Osteoblast (primary cell): ENCODE measurements around the gene RSPH6A. TPM values are rescaled to one million over a fixed set of nuclear protein-coding genes. Genes with fewer than 3 reads are reported as not detected.

Experiments
- DNase-seq: peaks from one replicate; pipeline ENCODE4 v3.0.0; 2011; ENCODE audit warnings: low spot score, mixed read lengths; ENCODE audit not compliant: insufficient read length; ENCODE audit errors: missing footprints
- H2AFZ ChIP-seq: 2 replicates; pipeline ENCODE4 v1.6.0; 2011; ENCODE audit warnings: mild to moderate bottlenecking, low read length
- H3K27ac ChIP-seq: 2 replicates; pipeline ENCODE4 v1.5.1; 2011; ENCODE audit warnings: mild to moderate bottlenecking, low read depth, low read length, moderate library complexity
- H3K27me3 ChIP-seq: 2 replicates; pipeline ENCODE4 v1.6.0; 2012; ENCODE audit warnings: mild to moderate bottlenecking, control low read depth, inconsistent platforms, low read length, moderate library complexity; ENCODE audit not compliant: insufficient read depth
- H3K36me3 ChIP-seq: 2 replicates; pipeline ENCODE4 v1.5.1; 2011; ENCODE audit warnings: mild to moderate bottlenecking, low read length, control low read depth, moderate library complexity; ENCODE audit not compliant: insufficient read depth
- H3K4me1 ChIP-seq: 2 replicates; pipeline ENCODE4 v1.5.1; 2011; ENCODE audit warnings: mild to moderate bottlenecking, low read length, control low read depth, moderate library complexity; ENCODE audit not compliant: insufficient read depth
- H3K4me2 ChIP-seq: 2 replicates; pipeline ENCODE4 v1.6.0; 2011; ENCODE audit warnings: mild to moderate bottlenecking, low read length; ENCODE audit not compliant: insufficient read depth
- H3K4me3 ChIP-seq: fragments of 200-600 bp; sonication (generic); 3 replicates; pipeline ENCODE4 v1.5.1; 2012; ENCODE audit warnings: mild to moderate bottlenecking, low read length, inconsistent platforms; ENCODE audit not compliant: insufficient read depth
- H3K79me2 ChIP-seq: 2 replicates; pipeline ENCODE4 v1.6.0; 2012; ENCODE audit warnings: mild to moderate bottlenecking, low read length, control low read depth, inconsistent platforms; ENCODE audit not compliant: insufficient read depth
- H3K9me3 ChIP-seq: 2 replicates; pipeline ENCODE4 v1.5.1; 2011; ENCODE audit warnings: low read depth, low read length, control low read depth
- H4K20me1 ChIP-seq: 2 replicates; pipeline ENCODE4 v1.6.0; 2012; ENCODE audit warnings: mild to moderate bottlenecking, low read length, control low read depth; ENCODE audit not compliant: insufficient read depth
- total RNA-seq: library from RNA; depleted of rRNA; stranded (reverse); fragments of >200 nt; gene quantifications from 2 replicates; pipeline ENCODE4 v1.2.3, GENCODE V29; 2012
- TF ChIP-seq, protein P1 (sequence below): IDR thresholded peaks from 2 replicates; pipeline ENCODE4 v1.5.1; 2011; ENCODE audit warnings: mild to moderate bottlenecking, low read depth, low read length, moderate library complexity; ENCODE audit errors: extremely low read depth

Gene RSPH6A
- total RNA-seq, 1 donor = under 0.01 TPM

GRCh38 chr19:45781214-45782161 is 33.6 kb downstream of the RSPH6A start:
- no peaks in the 10 kb centered on the region for H3K27me3 ChIP-seq
- H3K4me3 ChIP-seq = peak overlapping the region; percentile 75
- no peak overlapping the region for H2AFZ ChIP-seq
- TF ChIP-seq, protein P1, sequence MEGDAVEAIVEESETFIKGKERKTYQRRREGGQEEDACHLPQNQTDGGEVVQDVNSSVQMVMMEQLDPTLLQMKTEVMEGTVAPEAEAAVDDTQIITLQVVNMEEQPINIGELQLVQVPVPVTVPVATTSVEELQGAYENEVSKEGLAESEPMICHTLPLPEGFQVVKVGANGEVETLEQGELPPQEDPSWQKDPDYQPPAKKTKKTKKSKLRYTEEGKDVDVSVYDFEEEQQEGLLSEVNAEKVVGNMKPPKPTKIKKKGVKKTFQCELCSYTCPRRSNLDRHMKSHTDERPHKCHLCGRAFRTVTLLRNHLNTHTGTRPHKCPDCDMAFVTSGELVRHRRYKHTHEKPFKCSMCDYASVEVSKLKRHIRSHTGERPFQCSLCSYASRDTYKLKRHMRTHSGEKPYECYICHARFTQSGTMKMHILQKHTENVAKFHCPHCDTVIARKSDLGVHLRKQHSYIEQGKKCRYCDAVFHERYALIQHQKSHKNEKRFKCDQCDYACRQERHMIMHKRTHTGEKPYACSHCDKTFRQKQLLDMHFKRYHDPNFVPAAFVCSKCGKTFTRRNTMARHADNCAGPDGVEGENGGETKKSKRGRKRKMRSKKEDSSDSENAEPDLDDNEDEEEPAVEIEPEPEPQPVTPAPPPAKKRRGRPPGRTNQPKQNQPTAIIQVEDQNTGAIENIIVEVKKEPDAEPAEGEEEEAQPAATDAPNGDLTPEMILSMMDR = no peak
- H4K20me1 ChIP-seq = peaks cover 42% of the 10 kb centered on the region
- peak overlapping the region; percentile 17 for H3K27ac ChIP-seq
- peaks cover 45% of the 10 kb centered on the region for H3K79me2 ChIP-seq
- H3K36me3 ChIP-seq = peaks cover 41% of the 10 kb centered on the region
- H3K9me3 ChIP-seq = no peaks in the 10 kb centered on the region
- H3K4me2 ChIP-seq = peak overlapping the region; percentile 69
- peak; percentile 93 for DNase-seq
- H3K4me1 ChIP-seq = peaks cover 32% of the 10 kb centered on the region

DNA sequence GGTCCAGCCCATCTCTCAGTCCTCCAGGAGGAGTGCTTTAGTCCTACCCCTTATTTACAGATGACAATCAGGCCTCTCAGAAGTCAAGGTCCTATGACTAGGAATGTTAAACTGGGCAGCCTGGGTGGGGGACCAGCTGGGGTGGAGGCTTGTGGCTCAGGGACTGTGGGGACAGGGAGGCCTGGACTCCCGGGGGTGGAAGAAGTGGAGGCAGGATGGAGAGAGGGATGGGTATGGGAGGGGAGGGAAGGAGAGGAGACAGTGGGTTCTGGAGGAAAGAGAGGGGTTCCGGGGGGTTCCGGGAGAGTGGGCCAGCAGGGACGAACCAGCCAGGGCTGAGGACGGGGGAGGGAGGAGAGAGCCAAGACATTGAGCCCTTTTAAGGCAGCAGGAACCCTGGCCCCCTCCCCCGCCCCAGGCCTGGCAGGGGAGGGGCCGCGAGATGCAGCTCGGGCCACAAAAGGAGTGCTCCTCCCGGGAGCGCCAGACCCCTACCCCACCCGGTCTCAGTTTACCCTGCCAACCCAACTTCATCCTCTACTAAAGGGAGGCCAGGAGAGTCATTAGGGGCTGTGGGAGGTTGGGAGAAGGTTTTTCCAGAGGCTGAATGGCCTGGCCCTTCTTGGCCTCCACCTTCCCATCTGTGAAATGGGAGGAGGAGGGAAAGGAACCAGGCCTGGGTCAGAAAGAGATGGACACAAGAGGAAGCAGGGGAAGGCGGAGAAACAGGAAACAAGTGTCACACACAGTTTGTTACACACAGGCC is 34.5 kb downstream of the RSPH6A start:
- DNase-seq = peak; percentile 87
- Histone ChIP-seq H3K9me3 (no peaks in the 10 kb centered on the region), H3K36me3 (peaks cover 36% of the 10 kb centered on the region), H3K27me3 (no peaks in the 10 kb centered on the region), H3K4me1 (peaks cover 32% of the 10 kb centered on the region), H3K79me2 (peaks cover 39% of the 10 kb centered on the region), H3K4me3 (peak overlapping the region; percentile 75), H3K27ac (no peak overlapping the region), H2AFZ (no peak overlapping the region), H4K20me1 (peaks cover 42% of the 10 kb centered on the region), H3K4me2 (peak overlapping the region; percentile 69)
- TF ChIP-seq, protein P1 = no peak

DNA sequence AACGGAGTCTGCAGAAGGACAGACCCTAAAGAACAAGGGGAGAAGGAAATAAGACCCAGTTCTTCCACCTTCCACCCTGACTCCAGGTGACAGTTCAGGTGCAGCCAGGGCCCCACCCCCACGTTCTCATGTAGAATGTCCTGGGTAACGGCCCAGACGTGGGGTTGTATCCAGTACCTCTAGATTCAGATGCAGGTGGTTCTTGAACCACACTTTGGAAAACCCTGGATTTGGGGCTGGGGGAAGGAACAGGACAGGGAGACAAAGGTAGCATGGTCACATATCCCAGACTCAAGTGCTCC is 35.0 kb downstream of the RSPH6A start:
- Histone ChIP-seq H3K27me3 (no peaks in the 10 kb centered on the region), H2AFZ (no peak overlapping the region), H3K79me2 (peaks cover 33% of the 10 kb centered on the region), H3K36me3 (peaks cover 31% of the 10 kb centered on the region), H3K9me3 (no peaks in the 10 kb centered on the region), H3K4me3 (peak overlapping the region; percentile 75), H3K27ac (no peak overlapping the region), H3K4me2 (peak overlapping the region; percentile 69), H4K20me1 (peaks cover 42% of the 10 kb centered on the region), H3K4me1 (peaks cover 32% of the 10 kb centered on the region)
- TF ChIP-seq, protein P1 = no peak
- DNase-seq = peak; percentile 72
